DOHH2 (cell line): ENCODE data around the gene GATM.

Experiments used
- CTCF ChIP-seq: fragments of 200-600 bp; sonication (generic); IDR thresholded peaks from one replicate; pipeline ENCODE4 v1.5.1; 2014; ENCODE audit warnings: antibody characterized with exemption, mild to moderate bottlenecking, low read depth, low read length; ENCODE audit not compliant: poor library complexity, severe bottlenecking
- EZH2phosphoT487 ChIP-seq: fragments of 200-600 bp; sonication (generic); IDR thresholded peaks from 2 replicates; pipeline ENCODE4 v1.6.1; 2017; ENCODE audit warnings: borderline replicate concordance, mild to moderate bottlenecking, antibody characterized with exemption, low read length, moderate library complexity, mixed read lengths

GRCh38 chr15:45385590-45385989, 7.2 kb upstream of the GATM start:
- TF ChIP-seq CTCF (no peak), EZH2phosphoT487 (no peak)
